Parathyroid adenoma (tissue), 2 donors: Measurements from ENCODE around the gene DOCK4.

ENCODE experiments used
- H2AFZ ChIP-seq: fragments of 300-600 bp; sonication (generic); one replicate; pipeline ENCODE4 v1.7.0; 2017; ENCODE audit warnings: antibody characterized with exemption, mild to moderate bottlenecking
- H3K27ac ChIP-seq: fragments of 300-600 bp; sonication (generic); one replicate; pipeline ENCODE4 v1.7.0; 2017
- H3K27me3 ChIP-seq: fragments of 300-600 bp; sonication (generic); one replicate; pipeline ENCODE4 v1.7.0; 2017; ENCODE audit warnings: low read length; ENCODE audit not compliant: control insufficient read depth, insufficient read depth
- H3K36me3 ChIP-seq: fragments of 300-600 bp; sonication (generic); one replicate; pipeline ENCODE4 v1.7.0; 2017; ENCODE audit warnings: low read length; ENCODE audit not compliant: control insufficient read depth, insufficient read depth
- H3K4me1 ChIP-seq: fragments of 300-600 bp; sonication (generic); one replicate; pipeline ENCODE4 v1.7.0; 2017; ENCODE audit warnings: control low read depth
- H3K4me2 ChIP-seq: fragments of 300-600 bp; sonication (generic); one replicate; pipeline ENCODE4 v1.7.0; 2017; ENCODE audit warnings: low read length
- H3K4me3 ChIP-seq: fragments of 300-600 bp; sonication (generic); one replicate; pipeline ENCODE4 v1.7.0; 2017; ENCODE audit warnings: low read depth, low read length
- H3K79me2 ChIP-seq: fragments of 300-600 bp; sonication (generic); one replicate; pipeline ENCODE4 v1.7.0; 2017; ENCODE audit warnings: control low read depth
- H3K9ac ChIP-seq: fragments of 300-600 bp; sonication (generic); one replicate; pipeline ENCODE4 v1.7.0; 2017; ENCODE audit warnings: mild to moderate bottlenecking
- H3K9me3 ChIP-seq: fragments of 300-600 bp; sonication (generic); one replicate; pipeline ENCODE4 v1.7.0; 2017; ENCODE audit warnings: low read length; ENCODE audit not compliant: control insufficient read depth
- TF ChIP-seq, protein P1 (sequence below): fragments of 300-600 bp; sonication (generic); IDR thresholded peaks from one replicate; pipeline ENCODE4 v1.7.0; 2017; ENCODE audit warnings: antibody characterized with exemption, mild to moderate bottlenecking
- donor health status: primary hyperparathyroidism.

Gene DOCK4

DNA sequence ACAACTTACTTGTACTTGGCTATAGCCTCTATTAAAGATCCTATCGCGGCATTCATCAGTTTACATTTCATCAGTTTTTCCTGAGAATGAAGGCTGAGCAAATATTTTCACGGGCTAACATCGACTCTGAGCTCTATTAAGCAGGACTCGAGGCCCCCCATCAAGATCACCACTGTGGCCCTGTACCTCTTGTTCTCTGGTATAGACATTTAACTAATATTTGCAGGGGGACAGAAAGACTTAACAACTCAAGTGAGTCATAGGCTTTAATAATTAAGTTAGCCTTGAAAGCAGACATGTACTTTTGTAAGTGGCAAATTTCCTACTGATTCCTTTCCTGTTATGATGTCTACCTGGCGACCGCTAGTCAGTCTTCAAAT is 45.4 kb downstream of the DOCK4 start:
- Histone ChIP-seq H3K4me1 (no peaks in the 10 kb centered on the region), H3K27me3 (no peaks in the 10 kb centered on the region), H3K9ac (no peak overlapping the region), H3K9me3 (no peaks in the 10 kb centered on the region), H3K79me2 (no peaks in the 10 kb centered on the region), H3K4me2 (no peak overlapping the region), H3K4me3 (no peak overlapping the region), H3K36me3 (no peaks in the 10 kb centered on the region), H2AFZ (peak overlapping the region; percentile 40), H3K27ac (no peak overlapping the region)
- TF ChIP-seq, protein P1, sequence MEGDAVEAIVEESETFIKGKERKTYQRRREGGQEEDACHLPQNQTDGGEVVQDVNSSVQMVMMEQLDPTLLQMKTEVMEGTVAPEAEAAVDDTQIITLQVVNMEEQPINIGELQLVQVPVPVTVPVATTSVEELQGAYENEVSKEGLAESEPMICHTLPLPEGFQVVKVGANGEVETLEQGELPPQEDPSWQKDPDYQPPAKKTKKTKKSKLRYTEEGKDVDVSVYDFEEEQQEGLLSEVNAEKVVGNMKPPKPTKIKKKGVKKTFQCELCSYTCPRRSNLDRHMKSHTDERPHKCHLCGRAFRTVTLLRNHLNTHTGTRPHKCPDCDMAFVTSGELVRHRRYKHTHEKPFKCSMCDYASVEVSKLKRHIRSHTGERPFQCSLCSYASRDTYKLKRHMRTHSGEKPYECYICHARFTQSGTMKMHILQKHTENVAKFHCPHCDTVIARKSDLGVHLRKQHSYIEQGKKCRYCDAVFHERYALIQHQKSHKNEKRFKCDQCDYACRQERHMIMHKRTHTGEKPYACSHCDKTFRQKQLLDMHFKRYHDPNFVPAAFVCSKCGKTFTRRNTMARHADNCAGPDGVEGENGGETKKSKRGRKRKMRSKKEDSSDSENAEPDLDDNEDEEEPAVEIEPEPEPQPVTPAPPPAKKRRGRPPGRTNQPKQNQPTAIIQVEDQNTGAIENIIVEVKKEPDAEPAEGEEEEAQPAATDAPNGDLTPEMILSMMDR, result no peak

- TF ChIP-seq, protein P1, result no peak
- no peak overlapping the region for H3K27ac ChIP-seq
- H3K4me2 ChIP-seq, result no peak overlapping the region
- no peaks in the 10 kb centered on the region for H3K4me1 ChIP-seq
- no peaks in the 10 kb centered on the region for H3K79me2 ChIP-seq
- H3K36me3 ChIP-seq, result no peaks in the 10 kb centered on the region
- no peaks in the 10 kb centered on the region for H3K27me3 ChIP-seq
- peak overlapping the region; percentile 40 for H2AFZ ChIP-seq
- H3K9ac ChIP-seq, result no peak overlapping the region
- no peak overlapping the region for H3K4me3 ChIP-seq
- H3K9me3 ChIP-seq, result no peaks in the 10 kb centered on the region
Measured at GRCh38 chr7:112160130-112160770, 45.9 kb downstream of the DOCK4 start.

DNA sequence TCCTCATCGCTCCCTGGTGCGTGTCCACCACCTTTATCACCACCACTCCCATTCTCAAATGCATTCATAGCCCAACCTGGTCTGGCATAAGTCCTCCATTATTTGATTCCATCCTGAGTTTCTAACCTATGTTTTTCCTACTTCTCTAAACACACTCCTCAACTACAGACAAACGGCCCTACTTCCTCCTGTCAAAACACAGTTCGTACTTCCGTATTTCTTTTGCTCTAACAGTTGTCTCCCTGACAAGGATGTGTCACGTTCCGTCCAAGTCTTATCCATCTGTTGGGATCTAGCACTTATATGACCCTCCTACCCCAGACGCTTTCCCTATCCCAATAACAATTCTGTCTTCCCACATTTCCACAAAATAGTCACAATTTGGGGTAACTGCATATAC is 46.8 kb downstream of the DOCK4 start:
- no peaks in the 10 kb centered on the region for H3K9me3 ChIP-seq
- H3K27ac ChIP-seq, result no peak overlapping the region
- no peak overlapping the region for H3K4me2 ChIP-seq
- H3K36me3 ChIP-seq, result no peaks in the 10 kb centered on the region
- H2AFZ ChIP-seq, result no peak overlapping the region
- H3K4me1 ChIP-seq, result no peaks in the 10 kb centered on the region
- no peaks in the 10 kb centered on the region for H3K27me3 ChIP-seq
- no peak overlapping the region for H3K9ac ChIP-seq
- no peaks in the 10 kb centered on the region for H3K79me2 ChIP-seq
- no peak overlapping the region for H3K4me3 ChIP-seq
- TF ChIP-seq, protein P1, result no peak

- Histone ChIP-seq H3K4me1 (no peaks in the 10 kb centered on the region), H3K27me3 (no peaks in the 10 kb centered on the region), H3K36me3 (no peaks in the 10 kb centered on the region), H2AFZ (no peak overlapping the region), H3K27ac (no peak overlapping the region), H3K79me2 (no peaks in the 10 kb centered on the region), H3K4me3 (no peak overlapping the region), H3K9ac (no peak overlapping the region), H3K4me2 (no peak overlapping the region), H3K9me3 (no peaks in the 10 kb centered on the region)
- TF ChIP-seq, protein P1, result no peak
Measured at GRCh38 chr7:112157072-112157471, 49.1 kb downstream of the DOCK4 start.

- no peak overlapping the region for H3K9ac ChIP-seq
Measured at GRCh38 chr7:112156412-112156811, 49.8 kb downstream of the DOCK4 start.

More at GRCh38 chr7:112156412-112156811, 49.8 kb downstream of the DOCK4 start:
- Histone ChIP-seq H3K79me2 (no peaks in the 10 kb centered on the region), H3K27me3 (no peaks in the 10 kb centered on the region), H3K27ac (no peak overlapping the region), H3K4me3 (no peak overlapping the region), H3K36me3 (no peaks in the 10 kb centered on the region), H3K4me2 (no peak overlapping the region), H3K9me3 (no peaks in the 10 kb centered on the region), H2AFZ (no peak overlapping the region), H3K4me1 (no peaks in the 10 kb centered on the region)
- TF ChIP-seq, protein P1, result no peak
